Measurements from ENCODE around the gene COG1. TPM values are rescaled to one million over a fixed set of nuclear protein-coding genes. Genes with fewer than 3 reads are reported as not detected.

COG1 gene
- total RNA-seq, 4 donors from 2014 or later = 48.3 to 83.3 (median 62.9) TPM

DNA sequence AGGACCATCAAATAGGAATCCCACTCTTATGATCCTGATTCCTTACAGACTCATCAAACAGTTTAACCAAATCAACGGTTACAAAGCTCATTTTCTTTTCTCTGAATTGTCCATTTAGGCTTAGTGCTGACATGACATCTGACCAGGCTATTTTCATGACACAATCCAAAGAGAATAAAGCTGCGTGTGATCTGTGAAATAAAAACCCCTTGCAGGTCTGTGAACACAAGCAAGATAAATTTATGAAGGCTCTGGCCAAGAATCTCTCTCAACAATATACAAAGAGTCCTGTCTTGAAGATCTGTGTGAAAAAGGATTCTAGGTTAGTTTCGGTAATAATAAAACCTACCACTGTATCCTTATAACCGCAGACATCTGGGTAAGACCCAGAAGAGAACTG, 22.0 kb downstream of the COG1 start:
- DNase-seq = no peak
- no peaks in the 10 kb centered on the region for H3K4me1 ChIP-seq
- no peak overlapping the region for H3K27ac ChIP-seq
- H3K9me3 ChIP-seq = no peaks in the 10 kb centered on the region
- peaks cover 0 to 31% (median 0%) of the 10 kb centered on the region in 3 donors for H3K36me3 ChIP-seq
- TF ChIP-seq, protein P1, sequence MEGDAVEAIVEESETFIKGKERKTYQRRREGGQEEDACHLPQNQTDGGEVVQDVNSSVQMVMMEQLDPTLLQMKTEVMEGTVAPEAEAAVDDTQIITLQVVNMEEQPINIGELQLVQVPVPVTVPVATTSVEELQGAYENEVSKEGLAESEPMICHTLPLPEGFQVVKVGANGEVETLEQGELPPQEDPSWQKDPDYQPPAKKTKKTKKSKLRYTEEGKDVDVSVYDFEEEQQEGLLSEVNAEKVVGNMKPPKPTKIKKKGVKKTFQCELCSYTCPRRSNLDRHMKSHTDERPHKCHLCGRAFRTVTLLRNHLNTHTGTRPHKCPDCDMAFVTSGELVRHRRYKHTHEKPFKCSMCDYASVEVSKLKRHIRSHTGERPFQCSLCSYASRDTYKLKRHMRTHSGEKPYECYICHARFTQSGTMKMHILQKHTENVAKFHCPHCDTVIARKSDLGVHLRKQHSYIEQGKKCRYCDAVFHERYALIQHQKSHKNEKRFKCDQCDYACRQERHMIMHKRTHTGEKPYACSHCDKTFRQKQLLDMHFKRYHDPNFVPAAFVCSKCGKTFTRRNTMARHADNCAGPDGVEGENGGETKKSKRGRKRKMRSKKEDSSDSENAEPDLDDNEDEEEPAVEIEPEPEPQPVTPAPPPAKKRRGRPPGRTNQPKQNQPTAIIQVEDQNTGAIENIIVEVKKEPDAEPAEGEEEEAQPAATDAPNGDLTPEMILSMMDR (IDR thresholded peaks at IDR 0.05) = no peak
- no peak for TF ChIP-seq POLR2A (IDR thresholded peaks at IDR 0.05)
- no peak overlapping the region for H3K4me3 ChIP-seq
- H3K27me3 ChIP-seq = no peaks in the 10 kb centered on the region

DNA sequence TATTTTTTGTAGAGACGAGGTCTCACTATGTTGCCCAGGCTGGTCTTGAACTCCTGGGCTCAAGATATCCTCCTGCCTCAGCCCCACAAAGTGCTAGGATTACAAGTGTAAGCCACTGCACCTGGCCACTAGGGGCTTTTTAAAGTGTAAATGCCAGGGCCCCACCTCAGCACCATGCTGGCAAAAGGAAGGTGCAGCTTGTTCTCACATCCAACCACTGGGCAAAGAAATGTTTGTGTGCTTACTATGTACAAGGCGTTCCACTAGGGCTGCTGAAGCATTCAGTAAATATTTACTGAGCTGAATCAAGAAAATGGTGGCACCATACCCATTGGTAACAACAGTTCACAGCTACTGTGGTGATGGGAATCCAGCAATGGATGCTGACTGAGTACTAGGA, 22.6 kb downstream of the COG1 start:
- Histone ChIP-seq H3K9me3 (no peaks in the 10 kb centered on the region), H3K27ac (no peak overlapping the region), H3K4me1 (no peaks in the 10 kb centered on the region), H3K4me3 (no peak overlapping the region), H3K27me3 (no peaks in the 10 kb centered on the region), H3K36me3 (peaks cover 0 to 26% (median 0%) of the 10 kb centered on the region in 3 donors)
- no peak for DNase-seq
- no peak for TF ChIP-seq POLR2A (IDR thresholded peaks at IDR 0.05)
- TF ChIP-seq, protein P1 (IDR thresholded peaks at IDR 0.05) = no peak

DNA sequence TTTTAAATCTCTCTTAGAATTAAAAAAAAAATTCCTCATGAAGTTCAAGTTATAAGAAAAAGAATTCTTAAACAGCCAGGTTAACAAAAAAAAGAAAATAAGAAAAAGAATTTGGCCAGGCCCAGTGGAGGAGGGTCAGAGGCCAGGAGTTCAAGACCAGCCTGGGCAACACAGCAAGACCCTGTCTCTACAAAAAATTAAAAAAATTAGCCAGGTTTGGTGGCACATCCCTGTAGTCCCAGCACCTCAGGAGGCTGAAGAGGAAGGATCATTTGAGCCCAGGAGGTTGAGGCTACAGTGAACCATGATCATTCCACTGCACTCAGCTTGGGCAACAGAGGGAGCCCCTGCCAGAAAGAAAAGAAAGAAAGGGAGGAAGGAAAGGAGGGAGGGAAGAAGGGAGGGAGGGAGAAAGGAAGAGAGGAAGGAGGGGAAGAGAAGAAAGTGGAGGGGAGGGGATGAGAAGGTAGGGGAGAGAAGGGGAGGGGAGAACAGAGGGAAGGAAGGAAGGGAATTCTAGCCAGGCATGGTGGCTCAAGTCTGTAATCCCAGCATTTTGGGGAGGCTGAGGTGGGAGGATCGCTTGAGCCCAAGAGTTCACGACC, 30.9 kb downstream of the COG1 start:
- Histone ChIP-seq H3K9me3 (no peaks in the 10 kb centered on the region), H3K27me3 (no peaks in the 10 kb centered on the region), H3K27ac (no peak overlapping the region), H3K4me1 (peaks cover 0 to 19% (median 4%) of the 10 kb centered on the region in 4 donors), H3K4me3 (no peak overlapping the region), H3K36me3 (peaks cover 0 to 3% (median 0%) of the 10 kb centered on the region in 3 donors)
- no peak for DNase-seq
- TF ChIP-seq, protein P1 (IDR thresholded peaks at IDR 0.05) = no peak
- TF ChIP-seq POLR2A (IDR thresholded peaks at IDR 0.05) = no peak

DNA sequence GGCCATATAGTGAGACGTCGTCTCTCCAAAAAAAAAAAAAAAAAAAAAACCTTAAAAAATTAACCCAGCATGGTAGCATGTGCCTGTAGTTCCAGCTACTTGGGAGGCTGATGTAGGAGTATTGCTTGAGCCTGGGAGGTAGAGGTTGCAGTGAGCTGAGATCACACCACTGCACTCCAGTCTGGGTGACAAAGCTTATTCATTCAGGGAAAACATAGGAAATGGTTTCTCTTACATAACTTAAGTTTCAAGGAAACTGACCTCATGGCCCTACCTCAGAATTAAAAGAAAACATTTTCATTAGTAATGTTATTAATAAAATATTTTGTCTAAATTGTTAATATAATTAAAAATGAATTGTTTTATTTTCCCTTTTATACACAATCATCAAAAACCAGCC, 31.4 kb downstream of the COG1 start:
- no peak for DNase-seq
- Histone ChIP-seq H3K36me3 (peaks cover 0 to 3% (median 0%) of the 10 kb centered on the region in 3 donors), H3K9me3 (no peaks in the 10 kb centered on the region), H3K27me3 (no peaks in the 10 kb centered on the region), H3K27ac (no peak overlapping the region), H3K4me3 (no peak overlapping the region), H3K4me1 (peaks cover 0 to 23% (median 4%) of the 10 kb centered on the region in 4 donors)
- TF ChIP-seq POLR2A (IDR thresholded peaks at IDR 0.05) = no peak
- TF ChIP-seq, protein P1 (IDR thresholded peaks at IDR 0.05) = no peak

DNA sequence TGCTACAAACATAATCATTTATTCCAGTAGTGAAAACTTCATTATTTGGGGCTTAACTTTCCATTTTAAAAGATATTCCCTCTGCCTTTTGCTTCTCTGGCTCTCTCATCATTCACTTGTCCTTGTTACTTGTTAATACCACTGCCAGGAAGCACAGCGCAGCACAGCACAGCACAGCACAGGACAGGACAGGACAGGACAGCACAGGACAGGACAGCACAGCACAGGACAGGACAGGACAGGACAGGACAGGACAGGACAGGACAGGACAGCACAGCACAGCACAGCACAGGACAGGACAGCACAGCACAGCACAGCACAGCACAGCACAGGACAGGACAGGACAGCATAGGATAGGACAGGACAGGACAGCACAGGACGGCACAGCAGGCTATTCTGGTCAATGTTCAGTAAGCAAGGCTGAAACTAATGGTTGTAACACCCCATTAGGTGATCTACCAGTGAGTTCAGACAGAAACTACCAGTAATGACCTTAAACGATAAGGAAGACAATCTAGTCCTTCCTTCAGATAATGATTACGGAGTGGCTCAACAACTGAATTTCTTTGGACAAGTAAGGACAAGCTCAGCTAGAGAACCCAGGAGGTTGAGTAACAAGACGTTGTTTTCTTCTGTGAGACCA, 31.9 kb downstream of the COG1 start:
- no peak for TF ChIP-seq POLR2A (IDR thresholded peaks at IDR 0.05)
- TF ChIP-seq, protein P1 (IDR thresholded peaks at IDR 0.05) = no peak
- no peaks in the 10 kb centered on the region for H3K27me3 ChIP-seq
- H3K4me1 ChIP-seq = peaks cover 0 to 23% (median 4%) of the 10 kb centered on the region in 4 donors
- no peaks in the 10 kb centered on the region for H3K36me3 ChIP-seq
- DNase-seq = no peak
- no peak overlapping the region for H3K27ac ChIP-seq
- no peaks in the 10 kb centered on the region for H3K9me3 ChIP-seq
- H3K4me3 ChIP-seq = no peak overlapping the region
